K562 (cell line): ENCODE data around the gene GGA2. TPM values are rescaled to one million over a fixed set of nuclear protein-coding genes. Genes with fewer than 3 reads are reported as not detected.

ENCODE experiments used
- ATF6 ChIP-seq: sonication (generic); formaldehyde crosslinking; IDR thresholded peaks from 2 replicates; pipeline ENCODE4 v1.4.0; 2020; ENCODE audit warnings: mild to moderate bottlenecking, missing genetic modification reagents
- CBFA2T2 ChIP-seq: fragments of 450-650 bp; conservative IDR thresholded peaks from 2 replicates; pipeline ENCODE4 v1.6.1; 2017; ENCODE audit warnings: mild to moderate bottlenecking
- E2F6 ChIP-seq, 2 experiments: IDR thresholded peaks; 2 replicates each; pipeline ENCODE4 v1.6.1; 2011; ENCODE audit warnings: borderline replicate concordance in 1 of 2, control low read depth in 1 of 2, low read depth in 1 of 2, low read length in 1 of 2, mild to moderate bottlenecking in 1 of 2, mixed read lengths in 1 of 2, moderate library complexity in 1 of 2; ENCODE audit not compliant: insufficient read depth in 1 of 2, insufficient read length in 1 of 2, poor library complexity in 1 of 2, severe bottlenecking in 1 of 2; ENCODE audit errors: extremely low read depth in 1 of 2
- GATA2 ChIP-seq: sonication (generic); formaldehyde crosslinking; IDR thresholded peaks from 2 replicates; pipeline ENCODE4 v1.4.0; 2020; ENCODE audit warnings: mild to moderate bottlenecking, missing genetic modification reagents
- GTF2F1 ChIP-seq: IDR thresholded peaks from 2 replicates; pipeline ENCODE4 v1.6.1; 2011; ENCODE audit warnings: low read depth, low read length, improper control_type of control experiment
- HNRNPLL ChIP-seq: fragments of 200-400 bp; formaldehyde crosslinking; IDR thresholded peaks from 2 replicates; pipeline ENCODE4 v1.6.1; 2017; ENCODE audit warnings: low read length, low read depth, mild to moderate bottlenecking; ENCODE audit not compliant: poor library complexity, severe bottlenecking
- MTA3 ChIP-seq: fragments of 450-650 bp; formaldehyde crosslinking; IDR thresholded peaks from 2 replicates; pipeline ENCODE4 v1.6.1; 2017; ENCODE audit warnings: mild to moderate bottlenecking, borderline replicate concordance
- NUFIP1 ChIP-seq: fragments of 450-650 bp; IDR thresholded peaks from 2 replicates; pipeline ENCODE4 v1.6.1; 2018; ENCODE audit not compliant: partially characterized antibody
- PRPF4 ChIP-seq: fragments of 200-400 bp; formaldehyde crosslinking; IDR thresholded peaks from one replicate; pipeline ENCODE4 v1.6.1; 2017; ENCODE audit warnings: low read length, low read depth, mild to moderate bottlenecking; ENCODE audit not compliant: insufficient read depth, poor library complexity, severe bottlenecking
- SETDB1 ChIP-seq: IDR thresholded peaks from one replicate; pipeline ENCODE4 v1.6.1; 2012; ENCODE audit warnings: low read length, control low read depth, inconsistent platforms
- SMAD4 ChIP-seq: fragments of 250-450 bp; sonication (Bioruptor Pico); conservative IDR thresholded peaks from 2 replicates; pipeline ENCODE4 v1.8.0; 2021; ENCODE audit warnings: inconsistent platforms, mild to moderate bottlenecking, moderate library complexity
- SMARCB1 ChIP-seq: IDR thresholded peaks from 2 replicates; pipeline ENCODE4 v1.6.1; 2011; ENCODE audit warnings: improper control_type of control experiment, low read depth; ENCODE audit not compliant: insufficient read length
- STAT5B ChIP-seq: fragments of 250-450 bp; sonication (Bioruptor Pico); IDR thresholded peaks from 2 replicates; pipeline ENCODE4 v1.8.0; 2021; ENCODE audit warnings: mild to moderate bottlenecking, inconsistent platforms
- TARDBP ChIP-seq: fragments of 450-650 bp; IDR thresholded peaks from 2 replicates; pipeline ENCODE4 v1.6.1; 2016
- ZNF217 ChIP-seq: sonication (generic); formaldehyde crosslinking; IDR thresholded peaks from 2 replicates; pipeline ENCODE4 v1.8.0; 2022; ENCODE audit warnings: mild to moderate bottlenecking, missing genetic modification reagents
- ZNF316 ChIP-seq: fragments of 450-650 bp; IDR thresholded peaks from 2 replicates; pipeline ENCODE4 v1.6.1; 2016
- ZNF354B ChIP-seq: fragments of 250-450 bp; sonication (Bioruptor Pico); IDR thresholded peaks from 2 replicates; pipeline ENCODE4 v1.4.0; 2020
- ZNF431 ChIP-seq: sonication (generic); formaldehyde crosslinking; IDR thresholded peaks from 2 replicates; pipeline ENCODE4 v1.8.0; 2022; ENCODE audit warnings: mild to moderate bottlenecking, missing genetic modification reagents
- ZNF518B ChIP-seq: fragments of 250-450 bp; sonication (Bioruptor Pico); IDR thresholded peaks from 2 replicates; pipeline ENCODE4 v1.5.0; 2021; ENCODE audit warnings: mild to moderate bottlenecking, moderate library complexity
- ZNF586 ChIP-seq: fragments of 450-650 bp; formaldehyde crosslinking; conservative IDR thresholded peaks from 2 replicates; pipeline ENCODE4 v1.4.0; 2020; ENCODE audit warnings: mild to moderate bottlenecking, moderate library complexity
- ZNF668 ChIP-seq: fragments of 250-450 bp; sonication (Bioruptor Pico); IDR thresholded peaks from 2 replicates; pipeline ENCODE4 v1.8.0; 2022; ENCODE audit warnings: mild to moderate bottlenecking, inconsistent platforms
- polyA plus RNA-seq, 8 experiments: library from polyadenylated mRNA; depleted of rRNA in 4 of 8; stranded (reverse) in 5 of 8; unstranded in 3 of 8; fragments of >200 nt; fragmentation: Nextera tagmentation in 2 of 8; fragmentation: Illumina TruSeq in 1 of 8; extraction: Ambion mirVana in 2 of 8; extraction: Trizol in 1 of 8; gene quantifications; 2 replicates each; pipeline versions ENCODE4 v1.2.1 to v1.2.3, GENCODE V29; 2011 to 2014; ENCODE audit warnings: inconsistent platforms in 1 of 8, missing spikeins in 1 of 8
- total RNA-seq, 7 experiments: library from RNA; depleted of rRNA in 6 of 7; stranded (reverse); fragments of >200 nt in 6 of 7; fragmentation: Illumina TruSeq in 2 of 7; extraction: Trizol in 2 of 7; gene quantifications; 2 replicates each; pipeline versions ENCODE4 v1.2.1 to v1.2.3, GENCODE V29; 2011 to 2021; ENCODE audit warnings: low replicate concordance in 1 of 7

The GGA2 gene
- total and polyA plus RNA-seq, 9 of the 15 experiments (the other 6 are each of a cell fraction or from before 2014, with no cell fraction given), result 11.9 to 133 (median 66.3) TPM

GRCh38 chr16:23556881-23557778 lies 46.8 kb upstream of the GGA2 start, which contains the start of the genes EARS2 and UBFD1 (continued):
- peak; percentile 52 for TF ChIP-seq CBFA2T2
- TF ChIP-seq HNRNPLL, result no peak
- peak; percentile 64; the same call in 1 of the 2 replicates for TF ChIP-seq ZNF431
- no peak for TF ChIP-seq ZNF316
- TF ChIP-seq TARDBP, result peak; percentile 73; the same call in 1 of the 2 replicates
- peak; percentile 56; the same call in 1 of the 2 replicates for TF ChIP-seq ATF6
- TF ChIP-seq NUFIP1, result no peak
- TF ChIP-seq STAT5B (CRISPR knock-in tag), result no peak
- TF ChIP-seq GATA2 (CRISPR knock-in tag), result peak; percentile 59; the same call in 1 of the 2 replicates
- TF ChIP-seq GTF2F1, result peak; percentile 62; the same call in 1 of the 2 replicates
- no peak for TF ChIP-seq ZNF354B (CRISPR knock-in tag)
- TF ChIP-seq E2F6 (IDR thresholded peaks at IDR 0.05; ENCODE audit: borderline replicate concordance in 1 of 2, extremely low read depth in 1 of 2, insufficient read depth in 1 of 2, insufficient read length in 1 of 2, low read depth in 1 of 2, low read length in 1 of 2, poor library complexity in 1 of 2, severe bottlenecking in 1 of 2), result peak; percentile 74 to 82
- no peak for TF ChIP-seq SMARCB1
- TF ChIP-seq SMAD4 (CRISPR knock-in tag), result 0 out of 2 replicates have a peak, but pooled peaks have one; percentile 21
- TF ChIP-seq ZNF217 (CRISPR knock-in tag), result no peak
- TF ChIP-seq ZNF586 (CRISPR knock-in tag), result no peak
- 0 out of 2 replicates have a peak, but pooled peaks have one; percentile 50 for TF ChIP-seq ZNF668 (CRISPR knock-in tag)
- TF ChIP-seq ZNF518B (CRISPR knock-in tag), result no peak
- TF ChIP-seq SETDB1, result no peak
- peak; percentile 79 for TF ChIP-seq PRPF4
- TF ChIP-seq MTA3, result peak; percentile 89
